ENCODE results near the gene DIO3. TPM values are rescaled to one million over a fixed set of nuclear protein-coding genes. Genes with fewer than 3 reads are reported as not detected.
A peak's percentile ranks its signal among the peaks of the same experiment; 100 is the strongest.

The DIO3 gene
- total RNA-seq, 1 experiment from 2014 or later = 2.3 TPM

GRCh38 chr14:101563352-101563653, 2.0 kb downstream of the DIO3 start:
- Mint-ChIP-seq H3K36me3 (ENCODE audit: insufficient read depth, unreplicated experiment) (peaks cover 27% of the 10 kb centered on the region), H3K4me1 (ENCODE audit: low read depth, unreplicated experiment) (no peaks in the 10 kb centered on the region), H3K4me3 (ENCODE audit: low read depth, unreplicated experiment) (no peak overlapping the region), H3K9me3 (ENCODE audit: low read depth, unreplicated experiment) (no peaks in the 10 kb centered on the region), H3K27ac (ENCODE audit: unreplicated experiment) (no peak overlapping the region), H3K27me3 (ENCODE audit: unreplicated experiment) (peaks cover 64% of the 10 kb centered on the region)
- BruUV-seq (replicated peaks) = no TSS peak
- TF ChIP-seq CTCF (IDR thresholded peaks at IDR 0.05; ENCODE audit: unreplicated experiment) = no peak
- intact Hi-C loops (cut with micrococcal nuclease; ENCODE audit: unreplicated experiment) = no loop called here
- no peak for DNase-seq
- CTCF ChIA-PET = no interaction called here

GRCh38 chr14:101563654-101564443, 2.6 kb downstream of the DIO3 start:
- H3K4me3 Mint-ChIP-seq (ENCODE audit: low read depth, unreplicated experiment) = no peak overlapping the region
- DNase-seq = no peak
- intact Hi-C loops (cut with micrococcal nuclease; ENCODE audit: unreplicated experiment) = no loop called here
- peaks cover 27% of the 10 kb centered on the region for H3K36me3 Mint-ChIP-seq (ENCODE audit: insufficient read depth, unreplicated experiment)
- no peak overlapping the region for H3K27ac Mint-ChIP-seq (ENCODE audit: unreplicated experiment)
- CTCF ChIA-PET = no interaction called here
- H3K9me3 Mint-ChIP-seq (ENCODE audit: low read depth, unreplicated experiment) = no peaks in the 10 kb centered on the region
- no peak for TF ChIP-seq CTCF (IDR thresholded peaks at IDR 0.05; ENCODE audit: unreplicated experiment)
- BruUV-seq (replicated peaks) = no TSS peak
- no peaks in the 10 kb centered on the region for H3K4me1 Mint-ChIP-seq (ENCODE audit: low read depth, unreplicated experiment)
- H3K27me3 Mint-ChIP-seq (ENCODE audit: unreplicated experiment) = peaks cover 69% of the 10 kb centered on the region

GRCh38 chr14:101564444-101564776, 3.1 kb downstream of the DIO3 start:
- no peak for TF ChIP-seq CTCF (IDR thresholded peaks at IDR 0.05; ENCODE audit: unreplicated experiment)
- Mint-ChIP-seq H3K4me1 (ENCODE audit: low read depth, unreplicated experiment) (no peaks in the 10 kb centered on the region), H3K27me3 (ENCODE audit: unreplicated experiment) (peaks cover 75% of the 10 kb centered on the region), H3K9me3 (ENCODE audit: low read depth, unreplicated experiment) (no peaks in the 10 kb centered on the region), H3K36me3 (ENCODE audit: insufficient read depth, unreplicated experiment) (peaks cover 23% of the 10 kb centered on the region), H3K4me3 (ENCODE audit: low read depth, unreplicated experiment) (no peak overlapping the region), H3K27ac (ENCODE audit: unreplicated experiment) (no peak overlapping the region)
- BruUV-seq (replicated peaks) = no TSS peak
- CTCF ChIA-PET = no interaction called here
- intact Hi-C loops (cut with micrococcal nuclease; ENCODE audit: unreplicated experiment) = no loop called here
- DNase-seq = no peak

- no TSS peak for BruUV-seq (replicated peaks)
Measured at GRCh38 chr14:101564819-101565698, 3.8 kb downstream of the DIO3 start.

More at GRCh38 chr14:101564819-101565698, 3.8 kb downstream of the DIO3 start:
- no peak for DNase-seq
- Mint-ChIP-seq H3K4me1 (ENCODE audit: low read depth, unreplicated experiment) (no peaks in the 10 kb centered on the region), H3K27ac (ENCODE audit: unreplicated experiment) (no peak overlapping the region), H3K36me3 (ENCODE audit: insufficient read depth, unreplicated experiment) (peaks cover 17% of the 10 kb centered on the region), H3K9me3 (ENCODE audit: low read depth, unreplicated experiment) (no peaks in the 10 kb centered on the region), H3K27me3 (ENCODE audit: unreplicated experiment) (peaks cover 79% of the 10 kb centered on the region), H3K4me3 (ENCODE audit: low read depth, unreplicated experiment) (peak overlapping the region; percentile 3)
- CTCF ChIA-PET = interaction anchor here (0.6 to 1.2 kb wide), 2 partner anchors 89 to 888 kb away, joined by 3 read pairs; no protein-coding TSS in a partner anchor
- intact Hi-C loops (cut with micrococcal nuclease; ENCODE audit: unreplicated experiment) = no loop called here
- TF ChIP-seq CTCF (IDR thresholded peaks at IDR 0.05; ENCODE audit: unreplicated experiment) = no peak

All from Calu3 (cell line).